OCI-LY7 (cell line): Measurements from ENCODE around the gene RPH3AL.

Experiments
- CTCF ChIP-seq: fragments of 200-600 bp; sonication (generic); conservative IDR thresholded peaks from 2 replicates; pipeline ENCODE4 v1.5.1; 2014; ENCODE audit warnings: mild to moderate bottlenecking, antibody characterized with exemption, low read length, moderate library complexity, mixed read lengths
- EZH2phosphoT487 ChIP-seq: fragments of 200-600 bp; sonication (generic); IDR thresholded peaks from 2 replicates; pipeline ENCODE4 v1.6.1; 2018; ENCODE audit warnings: low read depth, borderline replicate concordance, mild to moderate bottlenecking, mixed run types, antibody characterized with exemption, low read length, moderate library complexity, mixed read lengths

DNA sequence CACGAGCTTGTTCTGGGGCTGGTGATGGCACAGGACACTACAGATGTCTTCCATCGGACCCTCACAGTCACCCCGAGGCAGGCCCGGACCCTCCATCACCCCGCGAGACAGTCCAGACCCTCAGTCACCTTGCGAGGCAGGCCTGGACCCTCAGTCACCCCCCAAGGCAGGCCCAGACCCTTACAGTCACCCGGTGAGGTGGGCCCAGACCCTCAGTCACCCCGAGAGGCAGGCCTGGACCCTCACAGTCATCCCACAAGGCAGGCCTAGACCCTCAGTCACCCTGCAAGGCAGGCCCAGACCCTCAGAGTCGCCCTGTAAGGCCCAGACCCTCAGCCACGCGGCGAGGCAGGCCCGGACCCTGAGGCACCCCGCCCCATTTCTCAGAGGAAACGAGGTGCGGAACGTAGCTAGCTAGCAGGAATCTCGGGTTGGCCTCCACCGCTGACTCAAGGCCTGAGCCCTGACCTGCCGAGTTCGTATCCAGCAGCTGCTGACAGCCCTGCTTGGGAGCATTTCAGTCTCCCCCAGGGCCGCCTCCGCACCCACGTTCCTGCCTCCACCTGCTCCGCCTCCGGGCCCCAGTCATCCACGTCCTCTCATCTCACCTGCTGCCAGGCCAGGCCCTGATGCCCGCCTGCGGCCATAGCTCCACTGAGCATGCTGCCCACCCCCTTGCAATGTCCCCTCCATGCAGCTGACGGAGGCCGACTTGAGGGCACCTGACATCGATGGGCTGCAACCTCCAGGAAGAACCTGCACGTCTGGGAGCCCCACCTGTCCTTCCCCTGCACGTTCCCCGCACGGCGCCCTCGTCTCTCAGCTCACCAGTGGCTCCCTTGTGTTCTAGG is 28.7 kb downstream of the RPH3AL start:
- no peak for TF ChIP-seq CTCF
- TF ChIP-seq EZH2phosphoT487 = no peak
